ENCODE results near the gene OR1Q1. TPM values are rescaled to one million over a fixed set of nuclear protein-coding genes. Genes with fewer than 3 reads are reported as not detected.
"Not testable (repeated sequence)": the region's sequence is repeated elsewhere in the genome, so short reads cannot be mapped to it uniquely, and the experiment has no call there.

OR1Q1 gene
- polyA plus RNA-seq, 1 donor (not counting 4 experiments of a cell fraction or from before 2014, with no cell fraction given): not detected

DNA sequence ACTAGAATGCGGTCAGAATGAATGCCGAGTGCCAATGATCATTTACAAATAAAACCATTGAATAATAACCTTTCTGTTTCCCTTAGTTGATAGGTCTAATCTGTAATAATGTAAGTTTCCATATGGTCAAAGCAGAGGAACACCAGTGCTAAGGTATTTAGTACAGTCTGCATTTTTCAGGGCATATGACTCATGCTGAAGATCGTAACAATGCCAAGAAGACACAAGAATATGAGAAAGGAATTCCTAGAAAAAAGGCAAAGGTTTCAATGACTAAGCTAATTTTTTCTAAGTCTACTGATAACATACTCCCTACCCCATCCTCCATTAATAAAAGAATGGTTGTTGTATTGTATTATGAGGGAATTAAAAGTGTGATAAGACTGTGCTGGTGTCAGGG lies 34.2 kb upstream of the OR1Q1 start:
- Histone ChIP-seq H3K9me1 (ENCODE audit: control insufficient read depth, extremely low read depth, insufficient read depth, low read length) (no peaks in the 10 kb centered on the region), H3K27me3 (ENCODE audit: control insufficient read depth, extremely low read depth, insufficient read depth, low read length) (no peaks in the 10 kb centered on the region), H3K4me2 (ENCODE audit: control insufficient read depth, extremely low read depth, insufficient read depth, low read depth, low read length) (no peak overlapping the region), H2AFZ (ENCODE audit: control insufficient read depth, low read length) (no peak overlapping the region), H3K79me2 (ENCODE audit: control insufficient read depth, insufficient read depth, low read length) (no peaks in the 10 kb centered on the region), H4K20me1 (ENCODE audit: control insufficient read depth, extremely low read depth, insufficient read depth, low read length) (no peaks in the 10 kb centered on the region), H3K27ac (ENCODE audit: control insufficient read depth, insufficient read depth, low read length) (no peak overlapping the region), H3K9me3 (ENCODE audit: control insufficient read depth, low read depth, low read length) (no peaks in the 10 kb centered on the region), H3K4me3 (ENCODE audit: control insufficient read depth in 2 of 3, extremely low read depth in 1 of 3, insufficient read depth in 2 of 3, low read depth in 1 of 3, low read length in 3 of 3) (no peak overlapping the region), H3K9ac (ENCODE audit: control insufficient read depth, extremely low read depth, insufficient read depth, low read length) (no peak overlapping the region), H3K36me3 (ENCODE audit: control insufficient read depth in 2 of 2, extremely low read depth in 1 of 2, insufficient read depth in 2 of 2, low read length in 2 of 2) (no peaks in the 10 kb centered on the region), H3K4me1 (ENCODE audit: control insufficient read depth, extremely low read depth, insufficient read depth, low read length) (no peaks in the 10 kb centered on the region)
- dilution Hi-C loops (cut with MboI; ENCODE audit: extremely low pct_ligation_motif_present, low sequenced_read_pairs): no loop called here
- TF ChIP-seq, protein P1, sequence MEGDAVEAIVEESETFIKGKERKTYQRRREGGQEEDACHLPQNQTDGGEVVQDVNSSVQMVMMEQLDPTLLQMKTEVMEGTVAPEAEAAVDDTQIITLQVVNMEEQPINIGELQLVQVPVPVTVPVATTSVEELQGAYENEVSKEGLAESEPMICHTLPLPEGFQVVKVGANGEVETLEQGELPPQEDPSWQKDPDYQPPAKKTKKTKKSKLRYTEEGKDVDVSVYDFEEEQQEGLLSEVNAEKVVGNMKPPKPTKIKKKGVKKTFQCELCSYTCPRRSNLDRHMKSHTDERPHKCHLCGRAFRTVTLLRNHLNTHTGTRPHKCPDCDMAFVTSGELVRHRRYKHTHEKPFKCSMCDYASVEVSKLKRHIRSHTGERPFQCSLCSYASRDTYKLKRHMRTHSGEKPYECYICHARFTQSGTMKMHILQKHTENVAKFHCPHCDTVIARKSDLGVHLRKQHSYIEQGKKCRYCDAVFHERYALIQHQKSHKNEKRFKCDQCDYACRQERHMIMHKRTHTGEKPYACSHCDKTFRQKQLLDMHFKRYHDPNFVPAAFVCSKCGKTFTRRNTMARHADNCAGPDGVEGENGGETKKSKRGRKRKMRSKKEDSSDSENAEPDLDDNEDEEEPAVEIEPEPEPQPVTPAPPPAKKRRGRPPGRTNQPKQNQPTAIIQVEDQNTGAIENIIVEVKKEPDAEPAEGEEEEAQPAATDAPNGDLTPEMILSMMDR (optimal IDR thresholded peaks at IDR 0.05 in 1 of 3, IDR thresholded peaks at IDR 0.05 in 1 of 3, conservative IDR thresholded peaks at IDR 0.05 in 1 of 3; ENCODE audit: extremely low read depth in 1 of 3, insufficient read depth in 2 of 3, low read length in 3 of 3): no peak
- no peak for TF ChIP-seq EZH2 (IDR thresholded peaks at IDR 0.05; ENCODE audit: low read length)
- no peak for DNase-seq (ENCODE audit: low read depth, low spot score)
- FAIRE-seq: no peak

DNA sequence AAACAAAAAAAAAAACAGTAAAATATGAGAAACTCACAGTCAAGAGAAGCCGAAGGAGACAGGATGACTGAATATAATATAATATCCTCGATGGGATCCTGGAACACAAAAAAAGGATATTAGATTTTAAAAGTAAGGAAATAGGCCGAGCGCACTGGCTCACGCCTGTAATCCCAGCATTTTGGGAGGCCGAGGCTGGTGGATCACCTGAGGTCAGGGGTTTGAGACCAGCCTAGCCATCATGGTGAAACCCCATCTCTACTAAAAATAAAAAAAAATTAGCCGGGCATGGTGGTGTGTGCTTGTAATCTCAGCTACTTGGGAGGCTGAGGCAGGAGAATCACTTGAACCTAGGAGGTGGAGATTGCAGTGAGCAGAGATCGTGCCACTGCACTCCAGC lies 31.3 kb upstream of the OR1Q1 start, which contains the start of gene OR1L8:
Gene OR1L8, minus strand, starts transcription at position 101 of the 400 bp plus-strand sequence. CDS start 14,907 bp downstream, outside the sequence.
- H3K9me1 ChIP-seq (ENCODE audit: control insufficient read depth, extremely low read depth, insufficient read depth, low read length); DNase-seq (ENCODE audit: low read depth, low spot score); H3K4me3 ChIP-seq (ENCODE audit: control insufficient read depth in 2 of 3, extremely low read depth in 1 of 3, insufficient read depth in 2 of 3, low read depth in 1 of 3, low read length in 3 of 3); H3K4me1 ChIP-seq (ENCODE audit: control insufficient read depth, extremely low read depth, insufficient read depth, low read length); H3K9ac ChIP-seq (ENCODE audit: control insufficient read depth, extremely low read depth, insufficient read depth, low read length); H2AFZ ChIP-seq (ENCODE audit: control insufficient read depth, low read length); H3K4me2 ChIP-seq (ENCODE audit: control insufficient read depth, extremely low read depth, insufficient read depth, low read depth, low read length); dilution Hi-C loops (cut with MboI; ENCODE audit: extremely low pct_ligation_motif_present, low sequenced_read_pairs); FAIRE-seq; H4K20me1 ChIP-seq (ENCODE audit: control insufficient read depth, extremely low read depth, insufficient read depth, low read length); H3K79me2 ChIP-seq (ENCODE audit: control insufficient read depth, insufficient read depth, low read length); H3K36me3 ChIP-seq (ENCODE audit: control insufficient read depth in 2 of 2, extremely low read depth in 1 of 2, insufficient read depth in 2 of 2, low read length in 2 of 2); H3K27ac ChIP-seq (ENCODE audit: control insufficient read depth, insufficient read depth, low read length); H3K9me3 ChIP-seq (ENCODE audit: control insufficient read depth, low read depth, low read length); H3K27me3 ChIP-seq (ENCODE audit: control insufficient read depth, extremely low read depth, insufficient read depth, low read length): not testable (repeated sequence)

DNA sequence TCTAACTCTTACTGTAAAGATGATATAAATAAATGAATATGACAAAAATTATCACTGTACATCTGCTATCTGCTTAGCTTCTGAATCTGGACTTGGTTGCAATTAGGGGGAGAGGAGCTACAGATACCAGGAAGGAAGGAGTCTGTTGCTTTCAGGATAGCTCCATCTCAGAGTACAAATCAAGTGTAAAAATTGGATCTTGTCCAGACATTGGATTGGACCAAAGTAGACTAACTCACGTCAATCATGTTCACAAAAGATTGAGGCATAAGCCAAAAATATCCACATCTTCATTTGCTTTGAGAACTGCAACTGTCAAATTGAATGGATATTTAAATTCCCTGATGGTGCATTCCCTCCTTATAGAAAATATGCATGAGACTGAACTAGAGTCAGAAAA lies 8.8 kb upstream of the OR1Q1 start:
- no peak for DNase-seq (ENCODE audit: low read depth, low spot score)
- Histone ChIP-seq H3K9me1 (ENCODE audit: control insufficient read depth, extremely low read depth, insufficient read depth, low read length) (no peaks in the 10 kb centered on the region), H3K79me2 (ENCODE audit: control insufficient read depth, insufficient read depth, low read length) (no peaks in the 10 kb centered on the region), H3K9ac (ENCODE audit: control insufficient read depth, extremely low read depth, insufficient read depth, low read length) (no peak overlapping the region), H3K27ac (ENCODE audit: control insufficient read depth, insufficient read depth, low read length) (no peak overlapping the region), H3K27me3 (ENCODE audit: control insufficient read depth, extremely low read depth, insufficient read depth, low read length) (no peaks in the 10 kb centered on the region), H3K4me1 (ENCODE audit: control insufficient read depth, extremely low read depth, insufficient read depth, low read length) (no peaks in the 10 kb centered on the region), H2AFZ (ENCODE audit: control insufficient read depth, low read length) (no peak overlapping the region), H3K9me3 (ENCODE audit: control insufficient read depth, low read depth, low read length) (no peaks in the 10 kb centered on the region), H3K36me3 (ENCODE audit: control insufficient read depth in 2 of 2, extremely low read depth in 1 of 2, insufficient read depth in 2 of 2, low read length in 2 of 2) (no peaks in the 10 kb centered on the region), H3K4me3 (ENCODE audit: control insufficient read depth in 2 of 3, extremely low read depth in 1 of 3, insufficient read depth in 2 of 3, low read depth in 1 of 3, low read length in 3 of 3) (no peak overlapping the region), H4K20me1 (ENCODE audit: control insufficient read depth, extremely low read depth, insufficient read depth, low read length) (no peaks in the 10 kb centered on the region), H3K4me2 (ENCODE audit: control insufficient read depth, extremely low read depth, insufficient read depth, low read depth, low read length) (no peak overlapping the region)
- TF ChIP-seq, protein P1 (optimal IDR thresholded peaks at IDR 0.05 in 1 of 3, IDR thresholded peaks at IDR 0.05 in 1 of 3, conservative IDR thresholded peaks at IDR 0.05 in 1 of 3; ENCODE audit: extremely low read depth in 1 of 3, insufficient read depth in 2 of 3, low read length in 3 of 3): no peak
- TF ChIP-seq EZH2 (IDR thresholded peaks at IDR 0.05; ENCODE audit: low read length): no peak
- dilution Hi-C loops (cut with MboI; ENCODE audit: extremely low pct_ligation_motif_present, low sequenced_read_pairs): no loop called here
- no peak for FAIRE-seq

All from keratinocyte (primary cell).